Measurements from ENCODE around the gene SGK2.
"Not testable (repeated sequence)": the region's sequence is repeated elsewhere in the genome, so short reads cannot be mapped to it uniquely, and the experiment has no call there.

Gene SGK2

GRCh38 chr20:43563429-43563828 lies 4.6 kb downstream of the SGK2 start:
- DNase-seq (ENCODE audit: low read depth in 2 of 3, low spot score in 2 of 3), result no peak

- DNase-seq (ENCODE audit: low read depth in 2 of 3, low spot score in 2 of 3), result no peak
Measured at GRCh38 chr20:43563991-43564390, 5.2 kb downstream of the SGK2 start.

GRCh38 chr20:43564455-43564854 lies 5.6 kb downstream of the SGK2 start:
- no peak for DNase-seq (ENCODE audit: low read depth in 2 of 3, low spot score in 2 of 3)

- no peak for DNase-seq (ENCODE audit: low read depth in 2 of 3, low spot score in 2 of 3)
Measured at GRCh38 chr20:43564993-43565757, 6.3 kb downstream of the SGK2 start.

- no peak for DNase-seq (ENCODE audit: low read depth in 2 of 3, low spot score in 2 of 3)
Measured at GRCh38 chr20:43565758-43566104, 6.9 kb downstream of the SGK2 start.

GRCh38 chr20:43567477-43567876 lies 8.7 kb downstream of the SGK2 start:
- no peak for DNase-seq (ENCODE audit: low read depth in 2 of 3, low spot score in 2 of 3)

GRCh38 chr20:43568706-43569105 lies 9.9 kb downstream of the SGK2 start:
- DNase-seq (ENCODE audit: low read depth in 2 of 3, low spot score in 2 of 3), result no peak

- DNase-seq (ENCODE audit: low read depth in 2 of 3, low spot score in 2 of 3), result no peak
Measured at GRCh38 chr20:43569282-43569681, 10.5 kb downstream of the SGK2 start.

GRCh38 chr20:43570496-43570895 lies 11.7 kb downstream of the SGK2 start:
- DNase-seq (ENCODE audit: low read depth in 2 of 3, low spot score in 2 of 3), result no peak

- DNase-seq (ENCODE audit: low read depth in 2 of 3, low spot score in 2 of 3), result no peak
Measured at GRCh38 chr20:43571310-43571709, 12.5 kb downstream of the SGK2 start.

GRCh38 chr20:43571771-43572170 lies 12.9 kb downstream of the SGK2 start:
- DNase-seq (ENCODE audit: low read depth in 2 of 3, low spot score in 2 of 3), result no peak

GRCh38 chr20:43572891-43573290 lies 14.1 kb downstream of the SGK2 start:
- no peak for DNase-seq (ENCODE audit: low read depth in 2 of 3, low spot score in 2 of 3)

- DNase-seq (ENCODE audit: low read depth in 2 of 3, low spot score in 2 of 3), result no peak
Measured at GRCh38 chr20:43576108-43576507, 17.3 kb downstream of the SGK2 start.

- DNase-seq (ENCODE audit: low read depth in 2 of 3, low spot score in 2 of 3), result no peak
Measured at GRCh38 chr20:43579861-43580793, 21.3 kb downstream of the SGK2 start.

GRCh38 chr20:43583133-43583864 lies 24.5 kb downstream of the SGK2 start:
- DNase-seq (ENCODE audit: low read depth in 2 of 3, low spot score in 2 of 3), result no peak

GRCh38 chr20:43583982-43584432 lies 25.2 kb downstream of the SGK2 start:
- DNase-seq (ENCODE audit: low read depth in 2 of 3, low spot score in 2 of 3), result no peak

GRCh38 chr20:43584448-43585136 lies 25.8 kb downstream of the SGK2 start:
- DNase-seq (ENCODE audit: low read depth in 2 of 3, low spot score in 2 of 3), result no peak

GRCh38 chr20:43586641-43587040 lies 27.8 kb downstream of the SGK2 start:
- DNase-seq (ENCODE audit: low read depth in 2 of 3, low spot score in 2 of 3), result no peak

GRCh38 chr20:43588526-43588925 lies 29.7 kb downstream of the SGK2 start:
- not testable (repeated sequence) for DNase-seq (ENCODE audit: low read depth in 2 of 3, low spot score in 2 of 3)

GRCh38 chr20:43590036-43590391 lies 31.2 kb downstream of the SGK2 start:
- DNase-seq (ENCODE audit: low read depth in 2 of 3, low spot score in 2 of 3), result peak in 1 of 3 experiments; percentile 2
